NCI-H1436 (cell line): ENCODE data around the gene PGP.

Experiments
- DNase-seq: peaks from one replicate; lab custom pipeline; 2025; lab: John Stamatoyannopoulos, UW

PGP gene

GRCh38 chr16:2180962-2181923 is 33.4 kb downstream of the PGP start:
- DNase-seq = no peak

GRCh38 chr16:2180461-2180860 is 34.2 kb downstream of the PGP start:
- DNase-seq = no peak

- DNase-seq = no peak
Observed at GRCh38 chr16:2179576-2179975, 35.1 kb downstream of the PGP start.

GRCh38 chr16:2179107-2179501 is 35.5 kb downstream of the PGP start:
- no peak for DNase-seq

GRCh38 chr16:2178321-2179106 is 36.1 kb downstream of the PGP start:
- DNase-seq = no peak

GRCh38 chr16:2177561-2177960 is 37.1 kb downstream of the PGP start:
- DNase-seq = no peak

GRCh38 chr16:2177101-2177500 is 37.5 kb downstream of the PGP start:
- DNase-seq = no peak

GRCh38 chr16:2176047-2176446 is 38.6 kb downstream of the PGP start:
- no peak for DNase-seq

- DNase-seq = no peak
Observed at GRCh38 chr16:2175454-2175853, 39.2 kb downstream of the PGP start.

GRCh38 chr16:2174396-2175131 is 40.1 kb downstream of the PGP start:
- DNase-seq = no peak

- DNase-seq = no peak
Observed at GRCh38 chr16:2173916-2174315, 40.7 kb downstream of the PGP start.

GRCh38 chr16:2173366-2173765 is 41.3 kb downstream of the PGP start:
- DNase-seq = no peak

- DNase-seq = no peak
Observed at GRCh38 chr16:2172688-2173335, 41.8 kb downstream of the PGP start.

- DNase-seq = no peak
Observed at GRCh38 chr16:2171601-2172178, 43.0 kb downstream of the PGP start.

- no peak for DNase-seq
Observed at GRCh38 chr16:2170587-2171435, 43.8 kb downstream of the PGP start.

GRCh38 chr16:2170080-2170479 is 44.6 kb downstream of the PGP start:
- no peak for DNase-seq

- no peak for DNase-seq
Observed at GRCh38 chr16:2167068-2167638, 47.5 kb downstream of the PGP start.

- DNase-seq = no peak
Observed at GRCh38 chr16:2166263-2167067, 48.2 kb downstream of the PGP start.

GRCh38 chr16:2165861-2166260 is 48.8 kb downstream of the PGP start:
- no peak for DNase-seq
